HL-60 (cell line): ENCODE measurements around the gene RICTOR.

Experiments used
- CTCF ChIP-seq: IDR thresholded peaks from one replicate; pipeline ENCODE4 v1.5.1; 2011; ENCODE audit warnings: low read length, control low read depth, inconsistent platforms; ENCODE audit not compliant: insufficient read depth
- GABPA ChIP-seq: IDR thresholded peaks from 2 replicates; pipeline ENCODE4 v1.6.1; 2012; ENCODE audit warnings: low read depth
- POLR2AphosphoS5 ChIP-seq: IDR thresholded peaks from 2 replicates; pipeline ENCODE4 v1.6.1; 2012; ENCODE audit warnings: low read depth

- TF ChIP-seq CTCF, result no peak
- TF ChIP-seq GABPA, result no peak
- no peak for TF ChIP-seq POLR2AphosphoS5
Measured at GRCh38 chr5:39100301-39100850, 26.2 kb upstream of the RICTOR start.
